Right renal pelvis (tissue), 4 donors: ENCODE data around the gene PRKAG2. TPM values are rescaled to one million over a fixed set of nuclear protein-coding genes. Genes with fewer than 3 reads are reported as not detected.

ENCODE experiments used
- DNase-seq, 4 donors: peaks; one replicate each; pipeline ENCODE4 v3.0.0-alpha.2; 2013; ENCODE audit warnings: low read depth in 4 of 4, low spot score in 3 of 4, missing footprints in 1 of 4
- polyA plus RNA-seq, 4 donors: library from polyadenylated mRNA; unstranded; fragments of 120-200 nt; gene quantifications; one replicate each; pipeline ENCODE4 v1.2.1, GENCODE V29; 2013; ENCODE audit not compliant: insufficient read length in 4 of 4

PRKAG2 gene
- polyA plus RNA-seq, 4 donors: 27.5 to 33.8 (median 30.2) TPM

- DNase-seq: no peak
Measured at GRCh38 chr7:151901828-151902227, 24.9 kb upstream of the PRKAG2 start.

DNA sequence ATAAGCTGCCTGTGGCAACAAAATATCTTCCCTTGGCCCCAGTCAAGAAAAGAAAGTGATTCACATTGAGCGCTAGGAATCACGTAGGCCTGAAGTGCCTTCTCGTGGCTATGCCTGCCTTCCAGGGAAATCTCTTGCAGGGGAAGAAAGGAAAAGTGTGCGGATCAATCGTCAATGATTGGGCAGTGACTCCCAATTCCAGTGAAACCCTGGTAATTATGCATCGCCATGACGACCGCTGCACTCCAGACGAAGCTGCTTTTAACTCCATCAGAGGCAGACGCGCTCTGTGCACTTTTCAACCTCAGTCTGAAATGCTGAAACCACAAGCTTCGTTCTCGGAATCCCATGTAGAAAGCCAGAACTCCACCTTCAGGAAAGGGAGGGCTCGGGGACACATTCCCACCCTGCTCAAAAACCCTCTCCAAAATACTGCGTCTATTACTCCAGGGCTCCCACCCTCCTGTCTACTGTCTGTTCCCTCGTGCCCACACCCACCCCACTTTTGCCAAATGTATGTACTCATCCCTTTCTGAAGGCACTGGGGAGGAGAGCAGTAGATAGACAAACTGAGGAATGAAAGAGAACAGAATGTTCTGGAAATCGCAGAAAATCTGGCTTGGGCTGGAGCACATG lies 24.2 kb upstream of the PRKAG2 start:
- DNase-seq: no peak

DNA sequence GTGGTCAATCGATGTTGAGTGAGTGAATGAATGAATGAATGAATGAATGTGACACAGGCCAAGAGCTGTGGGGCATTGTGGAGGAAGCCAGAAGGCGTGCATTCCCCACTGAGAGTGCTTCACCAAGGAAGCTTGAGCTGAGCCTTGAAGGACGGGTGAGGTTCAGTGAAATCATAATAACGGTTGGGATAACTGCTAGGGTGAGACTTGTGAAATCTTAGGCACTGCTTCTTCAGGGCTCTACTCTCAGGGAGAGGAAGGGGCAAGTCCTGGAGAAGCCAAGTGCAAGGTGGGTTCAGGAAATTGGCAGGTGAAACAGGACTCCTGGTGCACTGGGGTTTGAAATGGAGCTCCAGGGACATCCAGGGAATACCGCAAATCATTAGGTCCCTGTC lies 23.7 kb upstream of the PRKAG2 start:
- DNase-seq: no peak

DNA sequence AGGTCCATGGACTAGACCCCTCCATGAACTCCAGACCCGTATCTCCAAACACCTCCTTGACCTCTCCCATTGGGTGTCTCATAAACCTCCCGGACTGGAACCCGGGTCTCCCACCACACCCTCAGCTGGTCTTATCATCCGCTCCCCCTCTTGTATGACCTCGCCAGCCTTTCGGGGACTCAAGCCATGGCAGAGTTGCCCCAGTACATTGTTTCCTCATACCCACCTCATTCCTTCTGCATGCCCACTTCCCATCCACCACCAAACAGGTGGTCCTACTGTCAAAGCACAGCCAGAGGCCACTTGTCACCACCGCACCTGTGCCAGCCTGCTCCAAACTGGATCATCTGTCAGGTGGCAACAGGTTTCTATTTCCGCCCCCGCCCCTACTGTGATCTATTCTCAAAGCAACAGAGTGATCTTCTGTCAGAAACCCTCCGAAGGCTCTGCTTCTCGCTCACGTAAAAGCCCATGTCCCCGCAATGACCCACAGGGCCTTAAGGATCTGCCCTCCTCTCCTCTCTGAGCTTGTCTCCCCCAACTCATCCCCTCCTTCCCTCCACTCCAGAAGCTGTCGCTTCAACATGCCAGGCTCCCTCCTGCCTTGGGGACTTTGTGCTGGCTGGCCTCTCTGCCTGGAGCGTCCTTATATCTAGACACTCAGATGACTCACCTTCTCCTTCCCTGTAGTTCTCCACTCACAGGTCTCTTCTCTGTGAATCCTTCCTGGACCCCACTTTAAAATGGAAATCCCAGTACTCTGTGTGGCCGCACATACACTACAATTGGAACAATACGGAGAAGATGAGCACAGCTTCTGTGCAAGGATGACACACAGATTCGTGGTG lies 22.8 kb upstream of the PRKAG2 start:
- DNase-seq: no peak

DNA sequence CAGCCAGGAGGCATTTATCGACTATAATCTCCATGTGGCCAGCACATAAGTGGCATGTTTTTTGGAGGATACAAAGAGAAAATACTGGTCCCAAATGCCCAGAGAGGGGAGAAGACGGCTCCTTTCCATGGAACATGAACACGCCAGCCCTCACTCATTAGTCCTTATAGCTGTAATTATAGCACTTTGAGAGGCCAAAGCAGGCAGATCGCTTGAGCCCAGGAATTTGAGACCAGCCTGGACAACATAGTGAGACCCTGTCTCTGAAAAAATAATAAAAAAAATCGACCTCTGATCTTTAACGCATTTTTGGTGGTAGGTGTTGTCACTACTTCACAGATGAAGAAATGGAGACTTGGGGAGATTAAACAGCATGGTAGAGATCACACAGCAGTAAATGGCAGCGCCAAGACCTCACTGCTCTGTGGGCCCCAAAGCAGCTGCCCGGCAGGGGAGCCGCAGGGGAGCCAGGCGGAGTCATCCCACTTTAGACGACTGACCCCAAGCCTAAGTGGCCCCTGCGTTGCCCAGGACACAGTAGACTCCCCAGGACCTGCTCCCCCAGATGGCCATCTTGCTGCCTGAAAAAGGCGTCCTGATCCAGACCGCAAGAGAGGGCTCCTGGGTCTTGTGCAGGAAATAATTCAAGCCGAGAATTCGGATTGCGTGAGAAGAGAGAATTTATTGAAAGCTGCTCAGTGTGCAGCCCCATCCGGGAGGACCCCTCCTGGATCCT lies 21.2 kb upstream of the PRKAG2 start:
- DNase-seq: no peak

GRCh38 chr7:151897161-151897731 lies 20.3 kb upstream of the PRKAG2 start:
- DNase-seq: no peak

- DNase-seq: no peak
Measured at GRCh38 chr7:151896486-151896885, 19.6 kb upstream of the PRKAG2 start.

- no peak for DNase-seq
Measured at GRCh38 chr7:151896086-151896485, 19.2 kb upstream of the PRKAG2 start.

DNA sequence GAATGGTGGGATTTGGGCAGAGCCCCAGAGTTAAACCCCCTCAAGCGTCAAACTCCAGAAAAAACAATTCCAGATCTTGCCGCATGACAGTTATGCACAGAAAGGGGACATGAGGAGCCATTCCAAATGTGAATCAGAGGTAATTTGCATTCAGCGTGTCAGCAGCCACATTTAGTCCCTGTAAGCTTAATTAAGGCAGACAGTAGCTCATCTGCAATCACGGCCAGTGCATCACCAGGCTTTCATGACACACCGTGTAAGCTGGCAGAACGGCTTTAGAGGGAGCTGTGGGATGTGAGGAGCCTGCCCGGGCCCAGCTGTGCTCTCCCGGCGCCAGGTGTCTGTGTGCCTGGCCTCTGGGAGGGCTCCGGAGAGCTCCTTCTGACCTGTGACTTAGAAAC lies 18.7 kb upstream of the PRKAG2 start:
- DNase-seq: no peak

DNA sequence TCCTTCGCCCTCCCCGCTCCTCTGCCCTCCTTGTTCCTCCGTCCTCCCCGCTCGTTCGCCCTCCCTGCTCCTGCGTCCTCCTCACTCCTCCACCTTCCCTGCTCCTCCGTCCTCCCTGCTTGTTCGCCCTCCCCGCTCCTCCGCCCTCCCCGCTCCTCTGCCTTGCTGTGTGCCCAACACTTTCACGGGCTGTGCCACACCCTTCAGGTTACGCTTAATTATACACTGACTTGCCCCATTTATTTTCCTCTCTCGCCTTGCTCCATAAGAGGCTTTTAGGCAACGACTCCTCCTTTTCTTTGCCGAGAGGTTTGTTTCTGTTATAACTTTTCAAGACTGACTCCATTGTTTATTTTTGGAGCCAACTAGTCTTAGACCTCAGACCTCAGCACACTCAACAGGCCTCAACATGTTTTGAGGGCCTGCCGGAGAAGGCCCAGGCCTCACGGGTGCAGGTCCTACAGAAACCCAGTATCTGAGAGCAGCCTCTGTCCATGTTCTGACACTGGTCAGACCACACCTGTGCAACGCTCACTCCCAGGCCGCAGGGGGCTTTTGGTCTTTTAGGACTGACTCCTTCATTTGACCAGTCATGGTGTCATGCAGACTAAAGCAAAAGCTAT lies 18.2 kb upstream of the PRKAG2 start:
- DNase-seq: no peak

DNA sequence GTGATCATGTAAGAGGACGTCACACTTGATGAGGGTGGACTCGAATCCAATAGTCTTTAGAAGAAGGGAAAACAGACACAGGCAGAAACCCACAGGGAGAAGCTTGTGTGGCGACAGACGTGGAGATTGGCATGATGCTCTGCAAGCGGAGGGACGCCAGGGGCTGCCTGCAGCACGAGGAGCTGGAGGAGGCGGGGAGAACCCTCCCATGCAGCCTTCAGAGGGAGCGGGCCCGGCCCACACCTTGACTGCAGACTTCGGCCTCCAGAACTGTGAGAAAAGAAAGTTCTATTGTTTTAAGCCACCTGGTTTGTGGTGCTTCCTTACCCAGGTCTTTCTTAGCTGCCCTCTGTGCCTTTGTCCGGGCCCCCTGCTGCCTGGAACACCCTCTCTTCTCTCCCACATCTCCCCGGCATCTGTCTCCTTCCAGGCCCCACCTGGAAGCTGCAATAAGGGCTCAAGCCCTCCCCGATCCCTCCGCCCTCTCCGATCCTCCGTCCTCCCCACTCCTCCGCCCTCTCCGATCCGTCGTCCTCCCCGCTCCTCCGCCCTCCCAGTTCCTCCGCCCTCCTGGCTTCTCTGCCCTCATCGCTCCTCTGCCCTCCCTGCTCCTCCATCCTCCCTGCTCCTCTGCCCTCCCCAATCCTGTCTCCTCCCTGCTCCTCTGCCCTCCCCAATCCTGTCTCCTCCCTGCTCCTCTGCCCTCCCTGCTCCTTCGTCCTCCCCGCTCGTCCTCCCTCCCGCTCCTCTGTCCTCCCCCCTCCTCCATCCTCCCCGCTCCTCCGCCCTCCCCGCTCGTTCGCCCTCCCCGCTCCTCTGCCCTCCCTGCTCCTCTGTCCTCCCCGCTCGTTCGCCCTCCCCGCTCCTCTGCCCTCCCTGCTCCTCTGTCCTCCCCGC lies 17.4 kb upstream of the PRKAG2 start:
- no peak for DNase-seq

DNA sequence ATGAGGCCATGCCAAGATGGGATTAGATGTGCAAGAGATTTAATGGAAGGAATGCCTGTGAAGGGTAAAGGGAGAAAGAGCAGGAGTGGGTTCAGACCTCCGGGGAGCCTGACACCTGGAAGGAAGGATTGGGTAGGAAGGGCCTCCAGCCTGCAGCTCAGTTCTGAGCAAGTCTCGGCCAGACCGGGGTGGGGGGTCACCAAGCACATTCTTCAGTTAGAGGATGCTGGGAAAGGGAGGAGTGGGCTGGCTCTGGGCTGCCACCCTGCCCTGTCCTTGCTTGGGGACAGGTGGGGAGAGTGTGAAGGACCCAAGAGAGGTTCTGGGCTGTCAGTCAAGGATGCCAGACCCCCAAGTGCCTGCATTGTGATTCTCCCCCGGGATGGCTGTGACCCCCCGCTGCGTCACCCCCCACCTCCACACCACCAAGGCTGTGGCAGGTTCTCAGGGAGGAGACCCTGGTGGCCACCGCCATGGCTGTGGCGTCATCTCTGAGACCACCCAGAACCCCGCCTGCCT lies 16.5 kb upstream of the PRKAG2 start:
- no peak for DNase-seq

DNA sequence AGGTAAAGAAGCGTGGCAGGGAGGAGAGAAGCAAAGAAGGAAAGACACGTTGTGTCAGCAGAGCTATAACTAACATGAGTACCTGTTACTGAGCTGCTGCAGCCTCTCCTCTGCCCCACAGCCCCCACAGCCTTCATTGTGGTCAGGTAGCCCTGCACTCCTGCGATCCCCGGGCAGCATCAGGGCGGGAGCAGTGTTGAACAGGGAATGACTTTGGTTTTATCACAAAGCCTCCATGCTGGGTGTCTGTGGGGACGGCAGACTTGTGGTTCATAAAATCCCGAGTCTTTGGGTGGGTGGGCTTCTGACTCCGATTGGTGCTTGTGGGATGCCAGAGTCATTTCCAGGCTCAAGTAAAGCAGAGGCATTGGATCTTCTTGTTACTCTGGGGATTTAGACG lies 14.8 kb upstream of the PRKAG2 start:
- no peak for DNase-seq

- no peak for DNase-seq
Measured at GRCh38 chr7:151891182-151891581, 14.3 kb upstream of the PRKAG2 start.

DNA sequence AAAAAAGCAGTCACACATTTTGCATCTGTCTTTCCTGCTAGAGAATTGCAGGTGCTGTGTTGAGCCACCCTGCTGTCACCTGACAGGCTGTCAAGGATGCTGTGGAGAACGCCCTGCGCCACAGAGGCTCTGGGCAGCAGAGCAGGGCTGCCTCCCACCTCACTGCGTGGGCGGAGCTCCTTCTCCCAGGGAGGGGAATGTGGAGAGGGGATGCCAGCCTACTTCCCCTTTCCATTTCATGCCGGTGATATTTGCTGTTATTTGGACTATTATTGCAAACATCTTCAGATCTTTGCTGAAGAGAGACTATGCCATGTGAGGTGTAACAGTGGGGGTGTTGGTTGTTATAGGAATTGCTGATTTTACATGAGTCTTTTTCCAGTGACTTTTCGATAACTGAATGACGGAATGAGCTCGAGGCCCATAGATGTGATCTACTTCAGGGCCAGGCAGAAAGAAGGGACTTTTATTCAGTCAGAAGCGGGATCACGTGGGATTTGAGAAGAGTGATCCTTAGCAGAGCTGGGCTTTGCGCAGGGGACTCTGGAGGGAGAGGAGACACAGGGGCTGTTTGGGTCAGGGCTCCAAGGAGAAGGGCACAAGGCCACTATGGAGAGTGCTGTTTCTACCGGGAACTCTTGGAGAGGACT lies 13.6 kb upstream of the PRKAG2 start:
- DNase-seq: no peak

- DNase-seq: no peak
Measured at GRCh38 chr7:151889406-151890354, 12.8 kb upstream of the PRKAG2 start.

DNA sequence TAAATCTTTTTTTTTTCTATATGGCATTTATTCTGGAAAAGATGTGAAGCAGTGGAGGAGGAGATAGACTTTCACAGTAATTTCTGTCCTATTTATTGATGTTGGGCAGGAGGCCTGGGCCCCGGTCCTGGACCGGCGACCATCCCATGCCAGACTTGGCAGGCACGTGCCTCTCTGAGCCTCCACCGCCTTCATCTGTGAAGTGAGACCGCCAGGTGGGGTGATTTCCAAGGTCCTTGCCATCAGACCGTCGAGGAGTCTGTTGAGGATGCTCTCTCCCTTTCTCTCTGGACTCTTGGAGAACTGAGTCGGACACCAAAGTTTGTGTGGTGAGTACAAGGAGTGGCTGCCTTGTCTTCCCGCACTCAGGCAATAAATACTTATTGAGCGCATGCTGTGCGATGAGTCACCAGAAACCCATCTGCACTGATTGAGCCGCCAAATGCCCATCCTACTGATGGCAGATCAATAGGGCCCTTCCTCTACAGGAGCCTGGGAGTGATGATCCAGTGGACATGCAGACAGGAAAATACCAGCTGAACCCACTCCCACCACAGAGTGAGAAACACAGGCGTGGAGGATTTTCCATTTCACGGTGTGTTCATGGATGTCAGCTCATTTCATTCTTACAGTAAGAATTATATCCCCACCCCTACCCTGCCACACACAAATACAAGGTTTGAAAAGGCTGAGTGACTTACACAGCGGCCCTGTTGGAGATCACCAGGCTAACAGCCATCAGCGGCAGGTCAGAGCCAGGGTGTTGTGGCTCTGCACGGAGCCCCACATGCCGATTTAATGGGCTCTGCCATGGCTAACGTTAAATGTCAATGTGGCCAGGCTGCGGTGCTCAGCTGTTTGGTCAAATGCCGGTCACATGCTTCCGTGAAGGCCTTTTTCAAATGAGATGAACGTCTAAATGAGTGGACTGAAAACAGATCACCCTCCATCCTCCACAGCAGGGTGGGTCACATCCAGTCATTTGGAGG lies 11.5 kb upstream of the PRKAG2 start:
- DNase-seq: no peak
